Activated naive CD4-positive, alpha-beta T cell treated with Interleukin-2 at 50 U/mL for 16 hours (primary cell): ENCODE measurements around the gene S100A11.
A peak's percentile ranks its signal among the peaks of the same experiment; 100 is the strongest.

Source experiments
- DNase-seq: peaks from one replicate; pipeline ENCODE4 v3.0.0-alpha.2; 2020

The S100A11 gene

GRCh38 chr1:152001631-152002584 is 34.9 kb downstream of the S100A11 start:
- peak; percentile 76 for DNase-seq

GRCh38 chr1:152000964-152001630 is 35.7 kb downstream of the S100A11 start:
- no peak for DNase-seq

GRCh38 chr1:151998611-151999362 is 38.0 kb downstream of the S100A11 start:
- DNase-seq: no peak

GRCh38 chr1:151997284-151997570 is 39.6 kb downstream of the S100A11 start:
- no peak for DNase-seq

- DNase-seq: no peak
These were observed 41.0 kb downstream of the S100A11 start for GRCh38 chr1:151995774-151996173.

GRCh38 chr1:151994956-151995355 is 41.8 kb downstream of the S100A11 start:
- DNase-seq: no peak

GRCh38 chr1:151993734-151994496 is 42.9 kb downstream of the S100A11 start, which contains the start of gene S100A10:
S100A10 (minus strand) TSS chr1:151993859; CDS start chr1:151986230, 7,629 bp downstream.
- peak; percentile 77 for DNase-seq

GRCh38 chr1:151993084-151993733 is 43.6 kb downstream of the S100A11 start:
- peak; percentile 44 for DNase-seq

GRCh38 chr1:151992303-151993083 is 44.3 kb downstream of the S100A11 start:
- DNase-seq: peak; percentile 37

GRCh38 chr1:151991663-151992302 is 45.0 kb downstream of the S100A11 start:
- DNase-seq: no peak

GRCh38 chr1:151990856-151991198 is 46.0 kb downstream of the S100A11 start:
- no peak for DNase-seq

- DNase-seq: no peak
These were observed 46.5 kb downstream of the S100A11 start for GRCh38 chr1:151990058-151990855.

- DNase-seq: peak; percentile 56
These were observed 47.5 kb downstream of the S100A11 start for GRCh38 chr1:151989211-151989862.

GRCh38 chr1:151988405-151988923 is 48.3 kb downstream of the S100A11 start:
- DNase-seq: no peak

GRCh38 chr1:151986501-151987190 is 50.2 kb downstream of the S100A11 start:
- no peak for DNase-seq

GRCh38 chr1:151985768-151986167 is 51.0 kb downstream of the S100A11 start:
- no peak for DNase-seq

- no peak for DNase-seq
These were observed 51.5 kb downstream of the S100A11 start for GRCh38 chr1:151985270-151985669.

GRCh38 chr1:151984313-151984956 is 52.4 kb downstream of the S100A11 start:
- peak; percentile 54 for DNase-seq
